WTC11 (cell line): ENCODE measurements around the gene CHEK2.

Experiments used
- GABPB1 ChIP-seq: sonication (generic); formaldehyde crosslinking; IDR thresholded peaks from 2 replicates; pipeline ENCODE4 v1.8.1; 2023; ENCODE audit warnings: mild to moderate bottlenecking, missing genetic modification reagents
- TCF7 ChIP-seq: sonication (generic); formaldehyde crosslinking; IDR thresholded peaks from 2 replicates; pipeline ENCODE4 v1.8.0; 2022; ENCODE audit warnings: mild to moderate bottlenecking, low read depth, missing genetic modification reagents, moderate library complexity
- TF ChIP-seq, protein P1 (sequence below): fragments of 200-600 bp; IDR thresholded peaks from 2 replicates; pipeline ENCODE4 v1.8.0; 2022; ENCODE audit warnings: antibody characterized with exemption
- TF ChIP-seq, protein P2 (sequence below): sonication (generic); formaldehyde crosslinking; IDR thresholded peaks from 2 replicates; pipeline ENCODE4 v1.8.1; 2023; ENCODE audit warnings: mild to moderate bottlenecking, missing genetic modification reagents
- TF ChIP-seq, protein P3 (sequence below): sonication (generic); formaldehyde crosslinking; IDR thresholded peaks from 2 replicates; pipeline ENCODE4 v1.8.1; 2022; ENCODE audit warnings: mild to moderate bottlenecking, missing genetic modification reagents, moderate library complexity, borderline replicate concordance

DNA sequence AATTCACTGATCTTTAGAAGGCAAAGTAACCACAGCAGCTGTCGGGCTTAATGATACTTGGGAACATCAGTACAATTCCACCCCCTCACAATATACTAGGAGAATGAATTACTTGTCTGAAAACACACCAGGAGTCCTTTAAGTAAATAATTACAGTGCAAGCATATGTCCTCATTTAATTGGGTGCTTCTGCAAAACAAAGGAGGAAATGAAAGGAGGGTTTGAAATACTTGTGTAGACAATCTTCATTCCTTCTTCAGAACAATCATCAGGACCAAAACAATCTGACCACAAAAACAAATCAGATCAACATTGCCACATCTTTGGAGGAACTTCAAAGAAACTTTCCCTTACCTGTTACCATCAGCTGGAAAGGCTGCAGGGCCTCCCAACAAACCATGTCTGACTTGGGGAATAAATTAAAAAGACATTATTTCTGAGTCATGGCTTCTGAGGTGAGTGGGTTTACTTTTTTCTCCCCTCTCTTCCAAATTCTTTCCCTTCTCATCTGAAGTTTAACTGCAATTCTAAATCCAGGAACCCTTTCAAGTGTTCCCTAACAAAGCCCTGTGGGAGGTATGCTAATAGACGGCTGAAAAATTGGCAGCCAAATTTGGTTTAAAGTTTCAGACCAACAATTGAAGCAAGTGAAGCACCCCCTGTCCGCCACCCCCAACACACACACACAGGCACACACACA is 18.4 kb upstream of the CHEK2 start:
- TF ChIP-seq, protein P1, sequence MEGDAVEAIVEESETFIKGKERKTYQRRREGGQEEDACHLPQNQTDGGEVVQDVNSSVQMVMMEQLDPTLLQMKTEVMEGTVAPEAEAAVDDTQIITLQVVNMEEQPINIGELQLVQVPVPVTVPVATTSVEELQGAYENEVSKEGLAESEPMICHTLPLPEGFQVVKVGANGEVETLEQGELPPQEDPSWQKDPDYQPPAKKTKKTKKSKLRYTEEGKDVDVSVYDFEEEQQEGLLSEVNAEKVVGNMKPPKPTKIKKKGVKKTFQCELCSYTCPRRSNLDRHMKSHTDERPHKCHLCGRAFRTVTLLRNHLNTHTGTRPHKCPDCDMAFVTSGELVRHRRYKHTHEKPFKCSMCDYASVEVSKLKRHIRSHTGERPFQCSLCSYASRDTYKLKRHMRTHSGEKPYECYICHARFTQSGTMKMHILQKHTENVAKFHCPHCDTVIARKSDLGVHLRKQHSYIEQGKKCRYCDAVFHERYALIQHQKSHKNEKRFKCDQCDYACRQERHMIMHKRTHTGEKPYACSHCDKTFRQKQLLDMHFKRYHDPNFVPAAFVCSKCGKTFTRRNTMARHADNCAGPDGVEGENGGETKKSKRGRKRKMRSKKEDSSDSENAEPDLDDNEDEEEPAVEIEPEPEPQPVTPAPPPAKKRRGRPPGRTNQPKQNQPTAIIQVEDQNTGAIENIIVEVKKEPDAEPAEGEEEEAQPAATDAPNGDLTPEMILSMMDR: no peak
- TF ChIP-seq, protein P2, sequence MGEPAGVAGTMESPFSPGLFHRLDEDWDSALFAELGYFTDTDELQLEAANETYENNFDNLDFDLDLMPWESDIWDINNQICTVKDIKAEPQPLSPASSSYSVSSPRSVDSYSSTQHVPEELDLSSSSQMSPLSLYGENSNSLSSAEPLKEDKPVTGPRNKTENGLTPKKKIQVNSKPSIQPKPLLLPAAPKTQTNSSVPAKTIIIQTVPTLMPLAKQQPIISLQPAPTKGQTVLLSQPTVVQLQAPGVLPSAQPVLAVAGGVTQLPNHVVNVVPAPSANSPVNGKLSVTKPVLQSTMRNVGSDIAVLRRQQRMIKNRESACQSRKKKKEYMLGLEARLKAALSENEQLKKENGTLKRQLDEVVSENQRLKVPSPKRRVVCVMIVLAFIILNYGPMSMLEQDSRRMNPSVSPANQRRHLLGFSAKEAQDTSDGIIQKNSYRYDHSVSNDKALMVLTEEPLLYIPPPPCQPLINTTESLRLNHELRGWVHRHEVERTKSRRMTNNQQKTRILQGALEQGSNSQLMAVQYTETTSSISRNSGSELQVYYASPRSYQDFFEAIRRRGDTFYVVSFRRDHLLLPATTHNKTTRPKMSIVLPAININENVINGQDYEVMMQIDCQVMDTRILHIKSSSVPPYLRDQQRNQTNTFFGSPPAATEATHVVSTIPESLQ (CRISPR knock-in tag): no peak
- no peak for TF ChIP-seq TCF7 (CRISPR knock-in tag)
- TF ChIP-seq, protein P3, sequence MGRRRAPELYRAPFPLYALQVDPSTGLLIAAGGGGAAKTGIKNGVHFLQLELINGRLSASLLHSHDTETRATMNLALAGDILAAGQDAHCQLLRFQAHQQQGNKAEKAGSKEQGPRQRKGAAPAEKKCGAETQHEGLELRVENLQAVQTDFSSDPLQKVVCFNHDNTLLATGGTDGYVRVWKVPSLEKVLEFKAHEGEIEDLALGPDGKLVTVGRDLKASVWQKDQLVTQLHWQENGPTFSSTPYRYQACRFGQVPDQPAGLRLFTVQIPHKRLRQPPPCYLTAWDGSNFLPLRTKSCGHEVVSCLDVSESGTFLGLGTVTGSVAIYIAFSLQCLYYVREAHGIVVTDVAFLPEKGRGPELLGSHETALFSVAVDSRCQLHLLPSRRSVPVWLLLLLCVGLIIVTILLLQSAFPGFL (CRISPR knock-in tag): no peak
- peak; percentile 56; the same call in 1 of the 2 replicates for TF ChIP-seq GABPB1
